Ovary (tissue), 10 donors: ENCODE measurements around the gene UBL7. TPM values are rescaled to one million over a fixed set of nuclear protein-coding genes. Genes with fewer than 3 reads are reported as not detected.
A peak's percentile ranks its signal among the peaks of the same experiment; 100 is the strongest.

Experiments
- DNase-seq, 5 donors: peaks; one replicate each; pipeline ENCODE4 v3.0.0-alpha.2; 2019 to 2020
- H3K27ac ChIP-seq, 2 donors: fragments of 200-600 bp; one replicate each; pipeline versions ENCODE4 v1.5.1 to v1.8.0; 2019 to 2022
- H3K27me3 ChIP-seq: fragments of 200-600 bp; one replicate; pipeline ENCODE4 v1.8.0; 2022
- H3K36me3 ChIP-seq: fragments of 200-600 bp; sonication (generic); one replicate; pipeline ENCODE4 v1.5.1; 2019
- H3K4me1 ChIP-seq: one replicate; pipeline ENCODE4 v1.8.1; 2013; ENCODE audit warnings: mild to moderate bottlenecking, moderate library complexity; ENCODE audit not compliant: insufficient read depth
- H3K4me3 ChIP-seq: fragments of 200-600 bp; sonication (generic); one replicate; pipeline ENCODE4 v1.5.1; 2017
- H3K9me3 ChIP-seq, 2 donors: fragments of 200-600 bp in 1 of 2; sonication (generic) in 1 of 2; one replicate each; pipeline versions ENCODE4 v1.5.1 to v1.8.1; 2013 to 2019; ENCODE audit warnings: mild to moderate bottlenecking in 1 of 2, moderate library complexity in 1 of 2
- CTCF ChIP-seq, 3 donors: fragments of 450-650 bp in 2 of 3; fragments of 200-600 bp in 1 of 3; IDR thresholded peaks; one replicate each; pipeline versions ENCODE4 v1.5.1 to v1.8.0; 2016 to 2022; ENCODE audit warnings: antibody characterized with exemption in 3 of 3, mild to moderate bottlenecking in 1 of 3
- EP300 ChIP-seq: sonication (generic); formaldehyde crosslinking; IDR thresholded peaks from one replicate; pipeline ENCODE4 v1.6.1; 2017; ENCODE audit warnings: antibody characterized with exemption
- POLR2A ChIP-seq: fragments of 450-650 bp; IDR thresholded peaks from one replicate; pipeline ENCODE4 v1.6.1; 2017; ENCODE audit warnings: antibody characterized with exemption, mild to moderate bottlenecking, moderate library complexity
- WGBS, 3 donors: extraction: QIAGEN DNeasy Blood & Tissue Kit in 1 of 3; methylation state at CpG; one replicate each; pipeline versions ENCODE4 v1.1.5 to v1.1.7; 2013 to 2017; 5-methylcytosine and 5-hydroxymethylcytosine counted together
- intact Hi-C, 4 donors: fragments of 100-400 bp; cut with DNase I; formaldehyde crosslinking; loops; one replicate each; pipeline versions ENCODE4 v1.11.0 to v1.15.1; 2022 to 2023
- long read RNA-seq, 3 donors: library from polyadenylated mRNA in 2 of 3; unstranded in 2 of 3; transcript quantifications; one replicate each; pipeline ENCODE4 v2.0.0 and lab custom pipeline, GENCODE V29; 2021 to 2026
- polyA plus RNA-seq, 2 donors: library from polyadenylated mRNA; stranded (reverse); fragments of 200-250 nt in 1 of 2; fragments of 350-450 nt in 1 of 2; fragmentation: Illumina TruSeq in 1 of 2; extraction: RNeasy Lipid Tissue Mini Kit (QIAGEN cat#74804) in 1 of 2; gene quantifications; one replicate each; pipeline ENCODE4 v1.2.3, GENCODE V29; 2013 to 2014
- total RNA-seq, 7 donors: library from RNA; depleted of rRNA in 2 of 7; stranded (reverse); fragments of >200 nt in 2 of 7; fragmentation: NEBNext Ultra II Directional in 3 of 7; extraction: Animal tissue kit (Norgen Biotek cat#: 25700) in 3 of 7; gene quantifications; one replicate each; pipeline versions ENCODE4 v1.1.0 to v1.2.4, GENCODE V29; 2016 to 2023
- donor health status: DM: no; HTN: no; CAD: no; lungs with moderate emphysema.
- donor health status: DM: no; HTN: no; CAD: no.
- donor health status: Bipolar disorder and iron deficiency.
- donor health status: DM: yes; HTN: yes; CAD: no.
- donor health status: DM: no; HTN: no; CAD: no.
- donor health status: DM: yes; HTN: yes; CAD: no.

Gene UBL7, protein sequence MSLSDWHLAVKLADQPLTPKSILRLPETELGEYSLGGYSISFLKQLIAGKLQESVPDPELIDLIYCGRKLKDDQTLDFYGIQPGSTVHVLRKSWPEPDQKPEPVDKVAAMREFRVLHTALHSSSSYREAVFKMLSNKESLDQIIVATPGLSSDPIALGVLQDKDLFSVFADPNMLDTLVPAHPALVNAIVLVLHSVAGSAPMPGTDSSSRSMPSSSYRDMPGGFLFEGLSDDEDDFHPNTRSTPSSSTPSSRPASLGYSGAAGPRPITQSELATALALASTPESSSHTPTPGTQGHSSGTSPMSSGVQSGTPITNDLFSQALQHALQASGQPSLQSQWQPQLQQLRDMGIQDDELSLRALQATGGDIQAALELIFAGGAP
- 10 to 100 TPM; 26.4 to 43.4 (median 29.2) TPM for total RNA-seq
- polyA plus RNA-seq = 10 to 100 TPM; 34.3 to 44.1 TPM
- long read RNA-seq, donor 1, transcript UBL7-202 (11 exons, 1,427 nt) = minor isoform, 60 of 235 reads
- long read RNA-seq, donor 1, transcript UBL7-204 (12 exons, 1,477 nt) = minor isoform, 5 of 235 reads
- long read RNA-seq, donor 1, transcript UBL7-201 (11 exons, 1,360 nt) = major isoform, 92 of 235 reads
- long read RNA-seq, donor 1, partial matches to known transcripts = 10 of 235 reads
- long read RNA-seq, donor 1, other reads (novel, unspliced or antisense) = 64 of 235 reads
- long read RNA-seq, donor 2, transcript UBL7-201 (11 exons, 1,360 nt) = major isoform, 15 of 23 reads
- long read RNA-seq, donor 2, transcript UBL7-202 (11 exons, 1,427 nt) = minor isoform, 6 of 23 reads
- long read RNA-seq, donor 2, partial matches to known transcripts = 0 of 23 reads
- long read RNA-seq, donor 2, other reads (novel, unspliced or antisense) = 0 of 23 reads
- long read RNA-seq, donor 3, transcript UBL7-202 (11 exons, 1,427 nt) = minor isoform, 21 of 66 reads
- long read RNA-seq, donor 3, transcript UBL7-201 (11 exons, 1,360 nt) = major isoform, 28 of 66 reads
- long read RNA-seq, donor 3, partial matches to known transcripts = 0 of 66 reads
- long read RNA-seq, donor 3, other reads (novel, unspliced or antisense) = 15 of 66 reads

DNA sequence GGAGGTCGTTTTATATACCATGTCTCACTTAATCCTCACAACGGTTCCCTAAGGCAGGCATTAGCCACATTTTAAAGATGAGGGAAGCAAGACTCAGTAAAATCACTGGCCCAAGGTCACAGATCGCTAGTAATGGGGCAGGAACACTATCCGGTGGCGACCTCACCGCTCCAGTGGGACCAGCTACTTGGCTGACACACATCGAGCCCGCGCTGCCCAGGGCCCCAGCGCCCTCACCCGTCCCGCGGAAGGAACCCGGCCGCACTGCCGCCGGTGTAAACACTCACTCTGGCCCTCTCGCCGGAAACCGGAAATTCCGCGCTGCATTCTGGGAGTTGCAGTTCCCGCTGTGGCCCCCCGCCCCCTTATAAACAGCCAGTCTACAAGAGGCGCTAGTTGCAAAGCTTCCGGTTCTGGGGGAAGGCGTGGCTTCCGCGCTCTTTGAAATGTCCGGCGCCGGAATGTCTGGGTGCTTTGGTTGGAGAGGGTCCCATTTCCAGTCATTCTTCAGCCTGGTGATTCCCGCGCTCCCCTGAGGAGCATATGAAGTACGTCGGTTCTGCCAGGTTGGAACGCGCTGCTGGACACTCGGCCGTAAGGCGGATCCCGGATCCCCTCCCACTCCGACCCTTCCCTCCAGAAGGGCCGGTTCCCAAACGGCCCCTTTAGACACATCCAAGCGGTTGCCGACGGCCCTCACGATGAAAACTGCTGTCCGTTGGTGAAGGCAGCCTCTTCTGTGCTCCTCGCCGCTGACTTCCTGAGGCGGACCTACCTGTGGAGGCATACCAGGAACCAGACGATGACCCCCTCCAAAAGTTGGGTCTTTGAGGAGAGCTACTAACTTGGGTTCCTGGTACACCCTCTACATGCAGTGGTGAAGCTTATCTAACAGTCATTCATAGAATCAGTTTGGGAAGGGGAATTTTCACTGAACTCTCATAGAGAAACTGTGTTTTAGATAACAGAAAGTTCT lies at the start of gene UBL7:
TSS of gene UBL7 (minus strand) at position 290 of the 976 bp plus-strand sequence. CDS start 2,293 bp downstream, outside the sequence.
- H3K36me3 ChIP-seq = no peaks in the 10 kb centered on the region
- WGBS, 3 donors = 0% methylated on average over 44 to 54 of the region's 54 CpGs
- peak; percentile 94 to 96 (median 95) for DNase-seq
- H3K9me3 ChIP-seq = no peaks in the 10 kb centered on the region
- peaks cover 3% of the 10 kb centered on the region for H3K4me1 ChIP-seq
- intact Hi-C loops = loop anchor here in 1 of 4 donors (10.0 kb wide), 1 partner anchor 84 kb away; the partner anchor contains the start of gene ARID3B
- H3K4me3 ChIP-seq = peak within 1 kb of the TSS; percentile 45
- H3K27me3 ChIP-seq = no peaks in the 10 kb centered on the region
- peak within 1 kb of the TSS; percentile 31 to 61 for H3K27ac ChIP-seq
- TF ChIP-seq EP300 (no peak), POLR2A (peak; percentile 76), CTCF (IDR thresholded peaks at IDR 0.05) (peak in 1 of 3 donors; percentile 22)

GRCh38 chr15:74506515-74506840 lies 45.5 kb upstream of the UBL7 start:
- H3K9me3 ChIP-seq = no peaks in the 10 kb centered on the region
- no peak overlapping the region for H3K4me3 ChIP-seq
- no peak for TF ChIP-seq CTCF (IDR thresholded peaks at IDR 0.05)
- TF ChIP-seq POLR2A = no peak
- TF ChIP-seq EP300 = no peak
- no peaks in the 10 kb centered on the region for H3K36me3 ChIP-seq
- H3K27me3 ChIP-seq = no peaks in the 10 kb centered on the region
- 93 to 95% (median 94%) methylated on average over 4 of the region's 4 CpGs for WGBS, 3 donors
- no peak for DNase-seq
- no peaks in the 10 kb centered on the region for H3K4me1 ChIP-seq
- intact Hi-C loops = no loop called here
- no peak overlapping the region for H3K27ac ChIP-seq

GRCh38 chr15:74505837-74506514 lies 45.0 kb upstream of the UBL7 start:
- no peak overlapping the region for H3K4me3 ChIP-seq
- TF ChIP-seq POLR2A (no peak), EP300 (no peak), CTCF (IDR thresholded peaks at IDR 0.05) (no peak)
- WGBS, 3 donors = 86 to 89% (median 86%) methylated on average over 6 of the region's 6 CpGs
- H3K4me1 ChIP-seq = no peaks in the 10 kb centered on the region
- intact Hi-C loops = no loop called here
- H3K27me3 ChIP-seq = no peaks in the 10 kb centered on the region
- no peaks in the 10 kb centered on the region for H3K9me3 ChIP-seq
- H3K27ac ChIP-seq = no peak overlapping the region
- H3K36me3 ChIP-seq = no peaks in the 10 kb centered on the region
- DNase-seq = no peak
